Measurements from ENCODE around the gene OGFR.

- TF ChIP-seq, protein P1, sequence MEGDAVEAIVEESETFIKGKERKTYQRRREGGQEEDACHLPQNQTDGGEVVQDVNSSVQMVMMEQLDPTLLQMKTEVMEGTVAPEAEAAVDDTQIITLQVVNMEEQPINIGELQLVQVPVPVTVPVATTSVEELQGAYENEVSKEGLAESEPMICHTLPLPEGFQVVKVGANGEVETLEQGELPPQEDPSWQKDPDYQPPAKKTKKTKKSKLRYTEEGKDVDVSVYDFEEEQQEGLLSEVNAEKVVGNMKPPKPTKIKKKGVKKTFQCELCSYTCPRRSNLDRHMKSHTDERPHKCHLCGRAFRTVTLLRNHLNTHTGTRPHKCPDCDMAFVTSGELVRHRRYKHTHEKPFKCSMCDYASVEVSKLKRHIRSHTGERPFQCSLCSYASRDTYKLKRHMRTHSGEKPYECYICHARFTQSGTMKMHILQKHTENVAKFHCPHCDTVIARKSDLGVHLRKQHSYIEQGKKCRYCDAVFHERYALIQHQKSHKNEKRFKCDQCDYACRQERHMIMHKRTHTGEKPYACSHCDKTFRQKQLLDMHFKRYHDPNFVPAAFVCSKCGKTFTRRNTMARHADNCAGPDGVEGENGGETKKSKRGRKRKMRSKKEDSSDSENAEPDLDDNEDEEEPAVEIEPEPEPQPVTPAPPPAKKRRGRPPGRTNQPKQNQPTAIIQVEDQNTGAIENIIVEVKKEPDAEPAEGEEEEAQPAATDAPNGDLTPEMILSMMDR (IDR thresholded peaks at IDR 0.05): no peak
- TF ChIP-seq POLR2AphosphoS5 (IDR thresholded peaks at IDR 0.05; ENCODE audit: low read depth, low read length) (no peak), REST (IDR thresholded peaks at IDR 0.05; ENCODE audit: insufficient read depth in 1 of 2, low read depth in 2 of 2, low read length in 1 of 2) (no peak), SIN3A (IDR thresholded peaks at IDR 0.05; ENCODE audit: borderline replicate concordance, insufficient read depth, low read depth, low read length) (no peak), TCF7L2 (IDR thresholded peaks at IDR 0.05; ENCODE audit: low read depth, low read length) (no peak)
These were observed 5.1 kb downstream of the OGFR start for GRCh38 chr20:62809530-62810428.
